ENCODE measurements around the gene UBASH3B. TPM values are rescaled to one million over a fixed set of nuclear protein-coding genes. Genes with fewer than 3 reads are reported as not detected.

UBASH3B gene
- total RNA-seq, 1 experiment from 2014 or later: 8.0 TPM

DNA sequence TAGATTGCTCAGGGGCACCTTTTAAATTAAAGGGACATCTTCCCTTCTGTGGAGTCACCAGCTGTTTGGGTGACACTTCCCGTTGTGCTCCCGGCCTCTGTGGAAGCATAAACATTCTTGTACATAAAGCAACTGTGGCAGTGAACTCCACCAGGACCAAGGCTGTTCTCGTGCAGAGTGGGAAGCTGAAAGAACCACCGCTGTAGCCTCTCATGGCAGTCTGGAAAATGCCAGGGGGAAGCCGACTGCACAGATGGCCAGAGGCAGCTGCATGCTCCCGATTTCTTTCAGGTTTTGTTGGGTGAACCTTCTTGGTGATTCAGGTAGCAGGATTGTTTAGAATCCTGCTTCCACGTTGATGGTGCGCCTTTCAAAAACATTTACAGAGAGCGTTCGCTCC lies 10.3 kb downstream of the UBASH3B start:
- TF ChIP-seq, protein P1, sequence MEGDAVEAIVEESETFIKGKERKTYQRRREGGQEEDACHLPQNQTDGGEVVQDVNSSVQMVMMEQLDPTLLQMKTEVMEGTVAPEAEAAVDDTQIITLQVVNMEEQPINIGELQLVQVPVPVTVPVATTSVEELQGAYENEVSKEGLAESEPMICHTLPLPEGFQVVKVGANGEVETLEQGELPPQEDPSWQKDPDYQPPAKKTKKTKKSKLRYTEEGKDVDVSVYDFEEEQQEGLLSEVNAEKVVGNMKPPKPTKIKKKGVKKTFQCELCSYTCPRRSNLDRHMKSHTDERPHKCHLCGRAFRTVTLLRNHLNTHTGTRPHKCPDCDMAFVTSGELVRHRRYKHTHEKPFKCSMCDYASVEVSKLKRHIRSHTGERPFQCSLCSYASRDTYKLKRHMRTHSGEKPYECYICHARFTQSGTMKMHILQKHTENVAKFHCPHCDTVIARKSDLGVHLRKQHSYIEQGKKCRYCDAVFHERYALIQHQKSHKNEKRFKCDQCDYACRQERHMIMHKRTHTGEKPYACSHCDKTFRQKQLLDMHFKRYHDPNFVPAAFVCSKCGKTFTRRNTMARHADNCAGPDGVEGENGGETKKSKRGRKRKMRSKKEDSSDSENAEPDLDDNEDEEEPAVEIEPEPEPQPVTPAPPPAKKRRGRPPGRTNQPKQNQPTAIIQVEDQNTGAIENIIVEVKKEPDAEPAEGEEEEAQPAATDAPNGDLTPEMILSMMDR (conservative IDR thresholded peaks at IDR 0.05): no peak
- DNase-seq: no peak
- Mint-ChIP-seq H3K36me3 (ENCODE audit: insufficient read depth in 1 of 3, low read depth in 3 of 3) (peaks cover 2 to 9% (median 5%) of the 10 kb centered on the region in 3 experiments; a peak in 6 of 7 replicates), H3K9me3 (peaks cover 4% of the 10 kb centered on the region in 2 experiments), H3K4me3 (no peak overlapping the region), H3K27ac (no peak overlapping the region), H3K27me3 (ENCODE audit: low read depth) (no peaks in the 10 kb centered on the region), H3K4me1 (peaks cover 6 to 13% of the 10 kb centered on the region in 2 experiments)
- no peak overlapping the region for H3K23ac ChIP-seq (ENCODE audit: insufficient read length, low read depth, low read length)
- no peak overlapping the region for H3K27ac ChIP-seq (ENCODE audit: insufficient read length, low read depth, low read length)
- H3K23me2 ChIP-seq (ENCODE audit: insufficient read length, low read depth, low read length, poor library complexity, severe bottlenecking): no peaks in the 10 kb centered on the region
- H3K79me2 ChIP-seq (ENCODE audit: insufficient read depth, low read length): no peaks in the 10 kb centered on the region
- no peaks in the 10 kb centered on the region for H3K79me1 ChIP-seq (ENCODE audit: insufficient read depth, low read depth, low read length, poor library complexity, severe bottlenecking)
- no CpG with 5 or more reads among the region's 10 CpGs for WGBS (ENCODE audit: extremely low coverage, insufficient read length, low lambda C conversion rate)
- H4K8ac ChIP-seq (replicated peaks; ENCODE audit: insufficient read length, low read depth, low read length): no peak overlapping the region
- H2BK120ac ChIP-seq (ENCODE audit: low read depth, low read length, poor library complexity, severe bottlenecking): no peak overlapping the region
- no peak overlapping the region for H4K91ac ChIP-seq (ENCODE audit: insufficient read length, low read depth, low read length)
- no peak overlapping the region for H3K56ac ChIP-seq (ENCODE audit: insufficient read length, low read depth, low read length)
- H2BK5ac ChIP-seq (ENCODE audit: insufficient read length, low read length): no peak overlapping the region
- H3K9ac ChIP-seq (ENCODE audit: extremely low read depth, insufficient read length, low read length): no peak overlapping the region
- H2AFZ ChIP-seq (ENCODE audit: low read length): no peak overlapping the region
- H3K14ac ChIP-seq (ENCODE audit: insufficient read depth, low read length): no peak overlapping the region
- no peak overlapping the region for H3K4me2 ChIP-seq (ENCODE audit: insufficient read depth, insufficient read length, low read length)
- H3K27me3 ChIP-seq (ENCODE audit: insufficient read depth, low read length): no peaks in the 10 kb centered on the region
- no peak overlapping the region for H2BK12ac ChIP-seq (ENCODE audit: insufficient read length, low read depth, low read length)
- H3K18ac ChIP-seq (ENCODE audit: insufficient read length, low read depth, low read length): no peak overlapping the region
- no peak overlapping the region for H2BK15ac ChIP-seq (ENCODE audit: low read depth, low read length)
- no peaks in the 10 kb centered on the region for H3K4me1 ChIP-seq (ENCODE audit: insufficient read depth, low read length)
- H4K5ac ChIP-seq (ENCODE audit: insufficient read length, low read depth, low read length): no peak overlapping the region
- H2BK20ac ChIP-seq (ENCODE audit: low read depth, low read length, poor library complexity, severe bottlenecking): no peak overlapping the region
- no peaks in the 10 kb centered on the region for H4K20me1 ChIP-seq (ENCODE audit: control insufficient read depth, insufficient read depth, insufficient read length)
- no peak overlapping the region for H3T11ph ChIP-seq (ENCODE audit: low read length)
- no peak overlapping the region for H3K4ac ChIP-seq (ENCODE audit: low read depth, low read length)
- no peaks in the 10 kb centered on the region for H3K9me3 ChIP-seq (ENCODE audit: control insufficient read depth, low read depth, low read length)
- H2AK5ac ChIP-seq (ENCODE audit: insufficient read length, low read length): no peak overlapping the region
